ENCODE results near the gene ELFN2. TPM values are rescaled to one million over a fixed set of nuclear protein-coding genes. Genes with fewer than 3 reads are reported as not detected.

ELFN2 gene
- total RNA-seq, 1 experiment from 2014 or later: 30.8 TPM

DNA sequence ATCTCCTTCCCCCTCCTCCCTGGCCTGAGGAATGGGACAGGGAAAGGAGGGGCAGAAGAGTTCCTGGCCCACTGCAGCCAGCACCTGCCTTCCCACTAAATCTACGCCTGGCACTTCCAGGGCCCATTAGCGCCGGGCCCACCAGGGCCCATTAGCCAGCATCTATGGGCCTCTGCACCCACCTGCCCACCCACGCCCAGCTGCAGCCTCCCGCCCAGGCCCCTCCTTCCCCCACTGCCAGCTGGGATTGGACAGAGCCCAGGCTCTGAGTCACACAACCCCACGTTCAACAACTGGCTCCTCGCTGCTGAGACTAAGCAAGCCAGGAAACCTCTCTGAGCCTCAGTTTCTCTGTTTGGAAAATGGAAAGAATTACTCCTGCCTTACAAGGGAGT, 96.2 kb downstream of the ELFN2 start:
- H3K36me3 ChIP-seq (ENCODE audit: low read depth): no peaks in the 10 kb centered on the region
- no peaks in the 10 kb centered on the region for H3K9me2 ChIP-seq (ENCODE audit: insufficient read depth)
- H3K4me3 ChIP-seq: no peak overlapping the region
- peaks cover 78% of the 10 kb centered on the region for H3K4me1 ChIP-seq (replicated peaks; ENCODE audit: insufficient read depth)
- H3K9me3 ChIP-seq (ENCODE audit: insufficient read depth, low read depth): no peaks in the 10 kb centered on the region
- no peak for DNase-seq
- intact Hi-C loops (cut with micrococcal nuclease; ENCODE audit: unreplicated experiment): no loop called here
- H2AFZ ChIP-seq: no peak overlapping the region
- H3F3A ChIP-seq (ENCODE audit: insufficient read depth, low read depth): peaks cover 65% of the 10 kb centered on the region
- no peaks in the 10 kb centered on the region for H4K20me1 ChIP-seq (ENCODE audit: insufficient read depth)
- no peaks in the 10 kb centered on the region for H3K79me2 ChIP-seq (ENCODE audit: low read depth)
- no TSS peak for BruUV-seq (replicated peaks)
- no peaks in the 10 kb centered on the region for H3K27me3 ChIP-seq (ENCODE audit: insufficient read depth, low read depth)
- peak overlapping the region; percentile 99 for H3K27ac ChIP-seq
- POLR2A ChIA-PET (ENCODE audit: unreplicated experiment): no interaction called here
- TF ChIP-seq, protein P1, sequence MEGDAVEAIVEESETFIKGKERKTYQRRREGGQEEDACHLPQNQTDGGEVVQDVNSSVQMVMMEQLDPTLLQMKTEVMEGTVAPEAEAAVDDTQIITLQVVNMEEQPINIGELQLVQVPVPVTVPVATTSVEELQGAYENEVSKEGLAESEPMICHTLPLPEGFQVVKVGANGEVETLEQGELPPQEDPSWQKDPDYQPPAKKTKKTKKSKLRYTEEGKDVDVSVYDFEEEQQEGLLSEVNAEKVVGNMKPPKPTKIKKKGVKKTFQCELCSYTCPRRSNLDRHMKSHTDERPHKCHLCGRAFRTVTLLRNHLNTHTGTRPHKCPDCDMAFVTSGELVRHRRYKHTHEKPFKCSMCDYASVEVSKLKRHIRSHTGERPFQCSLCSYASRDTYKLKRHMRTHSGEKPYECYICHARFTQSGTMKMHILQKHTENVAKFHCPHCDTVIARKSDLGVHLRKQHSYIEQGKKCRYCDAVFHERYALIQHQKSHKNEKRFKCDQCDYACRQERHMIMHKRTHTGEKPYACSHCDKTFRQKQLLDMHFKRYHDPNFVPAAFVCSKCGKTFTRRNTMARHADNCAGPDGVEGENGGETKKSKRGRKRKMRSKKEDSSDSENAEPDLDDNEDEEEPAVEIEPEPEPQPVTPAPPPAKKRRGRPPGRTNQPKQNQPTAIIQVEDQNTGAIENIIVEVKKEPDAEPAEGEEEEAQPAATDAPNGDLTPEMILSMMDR (conservative IDR thresholded peaks at IDR 0.05): no peak
- no peak for TF ChIP-seq EZH2 (IDR thresholded peaks at IDR 0.05; ENCODE audit: low read depth)
- CTCF ChIA-PET: interaction anchor here (0.9 kb wide), 1 partner anchor 15 kb away, joined by 3 read pairs; no protein-coding TSS in a partner anchor
- H3K4me2 ChIP-seq: peak overlapping the region; percentile 73

GRCh38 chr22:37330200-37331033, 96.9 kb downstream of the ELFN2 start:
- BruUV-seq (replicated peaks): no TSS peak
- Histone ChIP-seq H3K4me2 (peak overlapping the region; percentile 73), H3K36me3 (ENCODE audit: low read depth) (no peaks in the 10 kb centered on the region), H4K20me1 (ENCODE audit: insufficient read depth) (no peaks in the 10 kb centered on the region), H3K27ac (peak overlapping the region; percentile 99), H3K9me3 (ENCODE audit: insufficient read depth, low read depth) (no peaks in the 10 kb centered on the region), H3K9me2 (ENCODE audit: insufficient read depth) (no peaks in the 10 kb centered on the region), H3K79me2 (ENCODE audit: low read depth) (no peaks in the 10 kb centered on the region), H3F3A (ENCODE audit: insufficient read depth, low read depth) (peaks cover 63% of the 10 kb centered on the region), H3K4me3 (peak overlapping the region; percentile 1; the same call in 1 of the 2 replicates), H3K4me1 (replicated peaks; ENCODE audit: insufficient read depth) (peaks cover 78% of the 10 kb centered on the region), H3K27me3 (ENCODE audit: insufficient read depth, low read depth) (no peaks in the 10 kb centered on the region), H2AFZ (no peak overlapping the region)
- no peak for TF ChIP-seq EZH2 (IDR thresholded peaks at IDR 0.05; ENCODE audit: low read depth)
- TF ChIP-seq, protein P1 (conservative IDR thresholded peaks at IDR 0.05): peak; percentile 72
- ChIA-PET POLR2A (ENCODE audit: unreplicated experiment) (no interaction called here), CTCF (no interaction called here)
- intact Hi-C loops (cut with micrococcal nuclease; ENCODE audit: unreplicated experiment): no loop called here
- peak; percentile 82 to 94 for DNase-seq

DNA sequence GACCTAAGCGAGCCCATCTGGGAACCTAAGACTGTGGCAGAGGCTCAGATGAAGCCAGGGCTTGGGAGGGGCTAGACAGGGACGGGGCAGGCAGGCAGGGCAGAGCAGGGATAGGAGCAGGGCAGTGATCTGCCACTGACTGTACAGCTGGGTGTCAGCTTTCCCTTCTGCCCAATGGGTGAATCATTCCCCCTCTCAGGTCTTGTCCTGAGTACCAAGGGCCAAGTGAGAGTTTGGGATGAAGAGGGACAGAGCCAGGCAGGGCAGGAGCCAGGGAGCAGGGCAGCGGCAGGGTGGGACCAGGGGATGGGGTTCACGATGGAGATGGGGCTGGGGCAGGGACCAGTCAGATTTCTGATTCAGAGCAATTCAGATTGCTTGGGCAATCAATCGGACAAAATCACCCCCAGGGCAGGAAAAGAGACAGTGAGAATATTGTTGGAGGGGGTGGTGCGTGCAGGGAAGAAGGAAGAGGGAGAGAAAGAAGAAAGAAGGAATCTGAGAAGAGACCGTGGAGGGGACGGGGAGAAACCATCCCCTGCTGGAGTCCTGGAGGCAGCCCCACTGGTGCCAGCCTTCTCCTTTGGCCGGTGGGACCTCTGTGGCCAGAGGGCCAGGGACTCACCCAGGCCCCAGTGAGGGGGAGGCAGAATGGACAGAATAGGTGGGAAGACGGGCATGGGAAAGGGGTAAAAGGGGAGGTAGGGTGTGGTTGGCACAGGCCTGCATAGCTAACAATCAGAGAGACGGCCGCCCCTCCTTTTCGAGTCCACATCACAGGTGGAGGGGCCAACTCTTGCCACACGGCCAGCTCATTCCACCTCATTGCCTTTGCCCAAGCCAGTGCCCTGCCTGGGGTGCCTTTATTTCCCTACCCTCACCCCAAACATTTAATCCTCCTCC, 97.8 kb downstream of the ELFN2 start:
- ChIA-PET CTCF (interaction anchor here (0.6 kb wide), 1 partner anchor 207 kb away, joined by 3 read pairs; no protein-coding TSS in a partner anchor), POLR2A (ENCODE audit: unreplicated experiment) (interaction anchor here (0.7 kb wide), 1 partner anchor 478 kb away, joined by 3 read pairs; the partner anchor contains the start of gene GCAT)
- Histone ChIP-seq H3K36me3 (ENCODE audit: low read depth) (no peaks in the 10 kb centered on the region), H3K4me3 (peak overlapping the region; percentile 19; the same call in 1 of the 2 replicates), H3K4me1 (replicated peaks; ENCODE audit: insufficient read depth) (peaks cover 83% of the 10 kb centered on the region), H3K4me2 (peak overlapping the region; percentile 73), H3K27ac (peak overlapping the region; percentile 99), H3F3A (ENCODE audit: insufficient read depth, low read depth) (peaks cover 60% of the 10 kb centered on the region), H3K79me2 (ENCODE audit: low read depth) (no peaks in the 10 kb centered on the region), H3K9me3 (ENCODE audit: insufficient read depth, low read depth) (no peaks in the 10 kb centered on the region), H2AFZ (no peak overlapping the region), H3K9me2 (ENCODE audit: insufficient read depth) (no peaks in the 10 kb centered on the region), H4K20me1 (ENCODE audit: insufficient read depth) (no peaks in the 10 kb centered on the region), H3K27me3 (ENCODE audit: insufficient read depth, low read depth) (no peaks in the 10 kb centered on the region)
- BruUV-seq (replicated peaks): TSS peak; percentile 71
- TF ChIP-seq, protein P1 (conservative IDR thresholded peaks at IDR 0.05): no peak; the same call in 1 of the 2 replicates
- TF ChIP-seq EZH2 (IDR thresholded peaks at IDR 0.05; ENCODE audit: low read depth): no peak
- intact Hi-C loops (cut with micrococcal nuclease; ENCODE audit: unreplicated experiment): loop anchor here (2.0 kb wide), 1 partner anchor 25 kb away; no protein-coding TSS in a partner anchor
- DNase-seq: peak; percentile 48 to 84
